ENCODE measurements around the gene RFWD3.

- no peak for TF ChIP-seq CTCF (IDR thresholded peaks at IDR 0.05; ENCODE audit: control extremely low read depth in 1 of 3, insufficient read depth in 1 of 3, low read depth in 1 of 3, low read length in 3 of 3)
- TF ChIP-seq ATF3 (IDR thresholded peaks at IDR 0.05; ENCODE audit: insufficient read depth, low read depth, low read length), result no peak
These were observed 5.6 kb downstream of the RFWD3 start for GRCh38 chr16:74661064-74661463.

All from H1 (cell line).